ENCODE results near the gene MPP2. TPM values are rescaled to one million over a fixed set of nuclear protein-coding genes. Genes with fewer than 3 reads are reported as not detected.

MPP2 gene
- total RNA-seq, 2 donors from 2014 or later, result 1.6 to 2.6 TPM

DNA sequence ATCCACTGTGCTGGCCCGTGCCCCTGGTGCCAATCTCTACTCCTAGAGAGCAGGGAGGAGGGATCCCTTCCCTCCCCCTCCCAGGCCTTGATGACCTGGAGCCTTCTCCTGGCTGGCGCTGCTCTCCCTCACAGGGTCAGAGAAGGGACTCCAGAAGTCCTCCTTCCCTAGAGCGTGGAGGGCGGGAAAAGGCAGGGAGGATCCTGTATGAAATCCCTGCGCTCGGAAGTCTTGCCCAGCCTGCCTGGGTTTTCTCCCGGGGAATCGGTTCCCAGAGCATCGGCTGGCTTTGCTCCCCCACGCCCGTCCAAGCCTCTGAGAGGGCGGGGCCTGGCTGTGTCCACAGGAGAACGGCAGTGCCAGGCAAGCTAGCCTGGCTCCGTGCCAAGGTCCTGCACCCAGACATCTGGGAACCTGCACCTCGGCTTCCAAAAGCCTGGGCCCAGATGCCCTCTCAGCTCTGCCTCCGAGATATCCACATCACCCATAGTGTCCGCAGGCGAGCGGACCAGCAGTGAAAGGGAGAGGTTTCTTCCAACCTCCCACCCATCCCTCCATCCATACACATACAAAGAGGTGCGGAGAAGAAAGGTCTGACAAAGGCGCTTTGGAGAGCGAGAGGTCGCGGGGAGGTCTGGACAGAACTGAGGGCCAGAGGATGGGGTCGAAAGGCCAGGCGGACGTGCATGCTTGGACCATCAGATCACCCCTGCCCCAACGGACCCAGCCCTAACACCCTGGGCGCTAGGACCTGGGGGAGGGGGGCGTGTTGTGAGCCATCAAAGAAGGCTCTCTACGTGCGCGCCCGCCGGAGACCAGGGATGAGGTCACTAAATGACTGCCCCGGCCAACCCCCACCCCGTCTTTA is 1.1 kb downstream of the MPP2 start:
- intact Hi-C loops (cut with DNase I), result no loop called here
- DNase-seq (peak; percentile 52 to 86 (median 74)), ATAC-seq (peak; percentile 55)
- peaks cover 25% of the 10 kb centered on the region for H3K4me1 ChIP-seq
- H3K36me3 ChIP-seq (replicated peaks in 1 of 2; ENCODE audit: insufficient read depth in 1 of 2, low read depth in 2 of 2), result no peaks in the 10 kb centered on the region
- TF ChIP-seq POLR2A (IDR thresholded peaks at IDR 0.05), result no peak
- TF ChIP-seq, protein P1, sequence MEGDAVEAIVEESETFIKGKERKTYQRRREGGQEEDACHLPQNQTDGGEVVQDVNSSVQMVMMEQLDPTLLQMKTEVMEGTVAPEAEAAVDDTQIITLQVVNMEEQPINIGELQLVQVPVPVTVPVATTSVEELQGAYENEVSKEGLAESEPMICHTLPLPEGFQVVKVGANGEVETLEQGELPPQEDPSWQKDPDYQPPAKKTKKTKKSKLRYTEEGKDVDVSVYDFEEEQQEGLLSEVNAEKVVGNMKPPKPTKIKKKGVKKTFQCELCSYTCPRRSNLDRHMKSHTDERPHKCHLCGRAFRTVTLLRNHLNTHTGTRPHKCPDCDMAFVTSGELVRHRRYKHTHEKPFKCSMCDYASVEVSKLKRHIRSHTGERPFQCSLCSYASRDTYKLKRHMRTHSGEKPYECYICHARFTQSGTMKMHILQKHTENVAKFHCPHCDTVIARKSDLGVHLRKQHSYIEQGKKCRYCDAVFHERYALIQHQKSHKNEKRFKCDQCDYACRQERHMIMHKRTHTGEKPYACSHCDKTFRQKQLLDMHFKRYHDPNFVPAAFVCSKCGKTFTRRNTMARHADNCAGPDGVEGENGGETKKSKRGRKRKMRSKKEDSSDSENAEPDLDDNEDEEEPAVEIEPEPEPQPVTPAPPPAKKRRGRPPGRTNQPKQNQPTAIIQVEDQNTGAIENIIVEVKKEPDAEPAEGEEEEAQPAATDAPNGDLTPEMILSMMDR (IDR thresholded peaks at IDR 0.05), result no peak
- H3K4me3 ChIP-seq, result peak overlapping the region; percentile 35 to 53
- H3K9me3 ChIP-seq, result no peaks in the 10 kb centered on the region
- peaks cover 0 to 19% of the 10 kb centered on the region in 2 donors for H3K27me3 ChIP-seq
- 3% methylated on average over 23 to 37 of the region's 37 CpGs for WGBS, 2 donors
- no peak overlapping the region for H3K27ac ChIP-seq

DNA sequence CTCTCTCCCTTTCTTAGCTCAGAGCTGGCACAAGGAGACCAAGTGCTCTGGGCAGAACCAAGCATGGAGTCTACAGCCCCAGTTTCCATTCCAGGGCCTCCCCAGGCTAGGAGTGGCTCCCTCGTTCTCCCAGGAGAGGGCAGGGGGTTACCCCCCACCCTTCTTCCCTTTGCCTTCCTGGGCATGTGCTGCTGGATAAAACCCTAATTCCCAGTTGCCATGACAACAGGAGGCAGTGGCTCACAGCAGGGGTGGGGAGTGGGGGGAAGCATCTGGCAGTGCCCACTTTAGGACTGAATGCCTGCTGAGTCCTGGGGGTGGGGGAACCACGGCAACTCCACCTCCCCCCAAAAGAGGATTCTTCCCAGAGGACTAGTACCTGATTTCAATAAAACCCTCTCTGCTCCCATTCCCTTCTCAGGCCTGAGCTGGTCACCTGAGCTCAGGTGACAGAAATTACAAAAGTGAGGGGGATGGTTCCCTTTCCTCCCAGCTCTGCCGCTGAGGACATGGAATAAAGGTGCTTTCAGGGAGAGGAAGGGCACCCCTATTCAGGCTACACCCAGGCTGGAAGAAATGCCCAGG is 1.8 kb downstream of the MPP2 start:
- intact Hi-C loops (cut with DNase I), result no loop called here
- WGBS, 2 donors, result 20 to 33% methylated on average over 3 of the region's 3 CpGs
- TF ChIP-seq, protein P1 (IDR thresholded peaks at IDR 0.05), result no peak
- Histone ChIP-seq H3K4me1 (peaks cover 31% of the 10 kb centered on the region), H3K4me3 (no peak overlapping the region), H3K27me3 (peaks cover 0 to 19% of the 10 kb centered on the region in 2 donors), H3K27ac (no peak overlapping the region), H3K9me3 (no peaks in the 10 kb centered on the region), H3K36me3 (replicated peaks in 1 of 2; ENCODE audit: insufficient read depth in 1 of 2, low read depth in 2 of 2) (no peaks in the 10 kb centered on the region)
- DNase-seq, result no peak
- ATAC-seq, result no peak

DNA sequence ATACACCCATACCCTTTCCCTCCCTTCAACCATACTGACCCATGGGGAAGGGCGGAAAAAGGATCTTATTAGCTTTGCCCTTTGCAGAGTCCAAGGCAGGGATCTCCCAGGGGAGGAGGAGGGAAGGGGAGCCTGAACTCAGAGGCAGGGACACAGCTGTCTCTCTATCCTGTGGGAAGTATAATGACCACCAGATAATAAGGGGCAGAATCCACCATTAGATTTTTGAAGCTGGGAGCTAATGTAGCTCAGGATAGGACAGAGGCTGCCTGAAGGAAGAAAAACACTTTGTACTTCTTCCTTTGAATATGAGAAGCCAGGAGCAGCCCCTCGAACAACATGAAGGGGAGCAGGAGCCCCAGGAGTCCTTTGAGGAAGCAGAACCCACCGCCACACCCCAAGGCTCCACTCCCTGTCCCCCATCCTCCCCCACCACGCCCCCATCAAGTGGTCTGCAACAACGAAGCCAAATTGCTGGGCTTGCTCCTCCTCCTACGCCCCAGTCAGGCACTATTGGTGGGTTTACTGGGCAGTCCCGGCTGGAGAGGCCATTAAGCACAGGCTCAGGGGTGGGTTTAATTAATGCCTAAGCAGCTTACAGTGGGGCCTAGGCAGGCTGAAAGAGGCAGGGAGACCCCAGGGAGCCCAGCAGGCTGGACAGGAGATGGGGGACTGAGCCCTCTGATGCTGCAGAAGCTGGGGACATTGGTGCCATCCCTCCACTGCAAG is 5.3 kb downstream of the MPP2 start:
- no peak overlapping the region for H3K27ac ChIP-seq
- intact Hi-C loops (cut with DNase I), result no loop called here
- TF ChIP-seq POLR2A (IDR thresholded peaks at IDR 0.05), result no peak
- TF ChIP-seq, protein P1 (IDR thresholded peaks at IDR 0.05), result no peak
- peaks cover 31% of the 10 kb centered on the region for H3K4me1 ChIP-seq
- no peaks in the 10 kb centered on the region for H3K9me3 ChIP-seq
- WGBS, 2 donors, result 54 to 82% methylated on average over 3 to 7 of the region's 7 CpGs
- no peak for ATAC-seq
- H3K36me3 ChIP-seq (replicated peaks in 1 of 2; ENCODE audit: insufficient read depth in 1 of 2, low read depth in 2 of 2), result no peaks in the 10 kb centered on the region
- no peak overlapping the region for H3K4me3 ChIP-seq
- H3K27me3 ChIP-seq, result peaks cover 0 to 16% of the 10 kb centered on the region in 2 donors
- no peak for DNase-seq

DNA sequence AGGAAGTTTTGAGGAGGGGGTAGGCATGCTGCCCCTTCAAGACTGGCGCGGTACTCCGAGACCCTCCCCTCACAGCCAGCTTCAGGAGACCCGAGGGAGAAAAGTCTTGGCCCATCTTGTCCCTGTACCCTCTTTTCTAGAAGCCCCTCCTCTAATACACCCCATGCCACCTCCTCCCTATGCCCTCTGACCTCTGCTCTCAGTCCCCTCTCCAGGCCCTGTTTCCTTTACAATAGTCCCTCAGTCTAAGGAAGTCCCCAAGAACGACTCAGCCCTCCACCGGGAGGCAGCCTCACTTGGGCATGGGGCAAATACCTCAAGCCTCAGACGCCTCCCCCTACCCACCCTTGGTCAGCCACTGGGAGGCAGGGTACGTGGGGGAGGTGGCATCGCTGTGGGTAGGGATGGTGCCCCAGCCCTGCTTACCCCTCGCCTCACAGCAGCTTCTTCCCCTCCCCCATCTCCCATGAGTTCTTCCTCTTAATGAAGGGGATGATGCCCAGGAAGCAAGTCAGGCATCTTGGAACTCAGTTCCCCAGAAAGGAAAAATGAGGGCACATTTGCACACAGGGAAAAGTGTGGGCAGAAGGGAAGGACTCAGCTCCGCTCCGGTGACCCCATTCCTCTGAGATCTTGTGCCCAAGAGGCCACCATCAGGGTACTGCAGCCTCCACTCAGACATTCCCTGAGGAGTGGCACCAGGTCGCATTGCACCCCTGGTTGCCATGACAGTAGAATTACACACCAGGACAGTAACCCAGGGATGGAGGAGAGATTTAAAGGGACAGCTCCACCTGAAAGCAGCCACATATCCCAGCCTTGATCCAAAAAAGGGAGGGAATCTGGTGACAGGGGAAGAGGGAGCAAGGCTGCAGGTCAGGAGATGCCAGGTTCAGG is 6.2 kb downstream of the MPP2 start:
- H3K4me1 ChIP-seq, result peaks cover 22% of the 10 kb centered on the region
- DNase-seq (no peak), ATAC-seq (no peak)
- H3K4me3 ChIP-seq, result peak overlapping the region in 1 of 2 donors; percentile 15
- intact Hi-C loops (cut with DNase I), result no loop called here
- TF ChIP-seq POLR2A (IDR thresholded peaks at IDR 0.05), result no peak
- WGBS, 2 donors, result 27 to 29% methylated on average over 13 of the region's 13 CpGs
- H3K27ac ChIP-seq, result no peak overlapping the region
- H3K9me3 ChIP-seq, result no peaks in the 10 kb centered on the region
- peaks cover 0 to 10% of the 10 kb centered on the region in 2 donors for H3K27me3 ChIP-seq
- no peaks in the 10 kb centered on the region for H3K36me3 ChIP-seq (replicated peaks in 1 of 2; ENCODE audit: insufficient read depth in 1 of 2, low read depth in 2 of 2)

All from body of pancreas (tissue), 4 donors.